ENCODE measurements around the gene MACROD2.

The MACROD2 gene

GRCh38 chr20:15848995-15849610 lies 1853.8 kb downstream of the MACROD2 start:
- DNase-seq (ENCODE audit: extremely low read depth, low read depth): no peak
- TF ChIP-seq, protein P1, sequence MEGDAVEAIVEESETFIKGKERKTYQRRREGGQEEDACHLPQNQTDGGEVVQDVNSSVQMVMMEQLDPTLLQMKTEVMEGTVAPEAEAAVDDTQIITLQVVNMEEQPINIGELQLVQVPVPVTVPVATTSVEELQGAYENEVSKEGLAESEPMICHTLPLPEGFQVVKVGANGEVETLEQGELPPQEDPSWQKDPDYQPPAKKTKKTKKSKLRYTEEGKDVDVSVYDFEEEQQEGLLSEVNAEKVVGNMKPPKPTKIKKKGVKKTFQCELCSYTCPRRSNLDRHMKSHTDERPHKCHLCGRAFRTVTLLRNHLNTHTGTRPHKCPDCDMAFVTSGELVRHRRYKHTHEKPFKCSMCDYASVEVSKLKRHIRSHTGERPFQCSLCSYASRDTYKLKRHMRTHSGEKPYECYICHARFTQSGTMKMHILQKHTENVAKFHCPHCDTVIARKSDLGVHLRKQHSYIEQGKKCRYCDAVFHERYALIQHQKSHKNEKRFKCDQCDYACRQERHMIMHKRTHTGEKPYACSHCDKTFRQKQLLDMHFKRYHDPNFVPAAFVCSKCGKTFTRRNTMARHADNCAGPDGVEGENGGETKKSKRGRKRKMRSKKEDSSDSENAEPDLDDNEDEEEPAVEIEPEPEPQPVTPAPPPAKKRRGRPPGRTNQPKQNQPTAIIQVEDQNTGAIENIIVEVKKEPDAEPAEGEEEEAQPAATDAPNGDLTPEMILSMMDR (IDR thresholded peaks at IDR 0.05; ENCODE audit: low read depth, low read length, missing control alignments): no peak
- no peak overlapping the region for H3K4me3 ChIP-seq (replicated peaks; ENCODE audit: low read depth, low read length)

DNA sequence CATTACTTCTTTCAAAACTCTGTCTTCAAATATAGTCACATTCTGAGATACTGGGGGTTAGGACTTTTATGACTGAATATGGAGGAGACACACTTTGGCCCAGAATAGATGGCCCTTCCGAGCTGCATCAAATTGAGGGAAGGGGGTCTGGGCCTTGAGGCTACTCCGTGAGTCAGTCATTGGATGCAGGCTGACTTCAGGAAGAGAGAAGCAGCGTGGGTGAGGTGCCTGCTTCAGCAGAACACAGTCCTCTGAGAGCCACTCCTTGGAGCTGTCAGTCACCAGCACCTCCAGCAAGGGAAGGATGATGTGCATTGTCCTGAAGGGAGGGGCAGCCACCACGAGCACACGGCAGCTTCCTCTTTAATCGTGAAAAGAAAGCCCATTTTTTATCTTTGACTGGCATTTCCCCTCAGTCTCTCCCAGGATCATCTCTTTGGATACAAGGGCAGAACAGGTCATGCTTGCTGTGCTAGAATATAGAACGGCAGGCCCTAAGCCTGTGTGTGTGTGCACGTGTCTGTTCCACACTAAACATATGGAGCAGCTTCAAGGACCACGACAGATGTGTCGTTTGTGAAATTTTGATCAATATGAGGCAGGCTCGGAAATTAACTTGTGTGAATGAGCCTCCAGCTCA lies 1856.4 kb downstream of the MACROD2 start:
- DNase-seq (ENCODE audit: extremely low read depth, low read depth): no peak
- TF ChIP-seq, protein P1 (IDR thresholded peaks at IDR 0.05; ENCODE audit: low read depth, low read length, missing control alignments): no peak
- H3K4me3 ChIP-seq (replicated peaks; ENCODE audit: low read depth, low read length): no peak overlapping the region

DNA sequence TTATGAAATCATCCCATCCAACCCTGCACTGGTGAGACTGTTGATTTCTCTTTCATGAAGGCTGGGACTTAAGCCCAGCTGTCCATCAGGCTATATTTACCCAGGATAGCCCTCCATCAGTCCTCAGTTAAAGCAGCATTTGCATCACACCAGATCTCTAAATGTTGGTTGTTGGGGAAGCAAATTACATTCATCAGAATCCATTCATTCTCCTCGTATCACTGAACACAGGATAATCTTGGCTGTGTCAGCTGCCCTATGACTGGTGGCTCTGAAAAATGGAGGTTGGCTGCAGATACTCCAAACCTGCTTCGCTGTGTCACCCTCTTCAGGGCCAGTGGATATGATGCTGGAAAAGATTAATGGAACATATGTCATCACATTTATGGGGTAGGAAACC lies 1859.6 kb downstream of the MACROD2 start:
- TF ChIP-seq, protein P1 (IDR thresholded peaks at IDR 0.05; ENCODE audit: low read depth, low read length, missing control alignments): no peak
- DNase-seq (ENCODE audit: extremely low read depth, low read depth): no peak

DNA sequence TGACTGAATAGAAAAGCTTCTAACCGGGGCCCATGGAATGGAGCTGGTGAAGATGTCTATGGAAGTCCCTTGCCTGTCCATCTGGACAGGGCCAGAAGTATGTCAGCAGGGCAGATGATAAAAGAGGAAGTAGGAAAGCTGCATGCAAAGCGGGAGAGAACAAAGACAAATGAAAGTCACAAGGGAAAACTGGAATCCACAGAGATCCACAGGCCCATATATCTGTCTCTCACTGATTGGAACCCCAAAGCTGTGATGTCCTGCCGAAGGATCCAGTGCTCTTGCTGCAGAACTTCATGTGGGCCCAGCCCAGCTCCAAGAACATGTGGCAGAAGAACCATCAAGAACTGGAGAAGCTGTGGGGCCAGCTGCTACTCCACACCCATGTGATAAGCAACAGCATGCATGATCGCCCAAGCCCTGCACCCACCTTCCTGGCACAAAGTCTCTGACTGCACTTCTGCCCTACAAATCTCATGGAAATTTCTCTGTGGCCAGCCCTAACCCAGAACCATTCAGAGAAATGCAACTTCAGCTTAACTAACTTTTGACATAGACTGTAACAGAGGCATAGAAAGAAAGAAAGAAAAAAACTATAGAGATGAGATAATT lies 1862.0 kb downstream of the MACROD2 start:
- DNase-seq (ENCODE audit: extremely low read depth, low read depth): no peak
- TF ChIP-seq, protein P1 (IDR thresholded peaks at IDR 0.05; ENCODE audit: low read depth, low read length, missing control alignments): no peak

More for the DNA sequence above, 1859.6 kb downstream of the MACROD2 start:
- H3K4me3 ChIP-seq (replicated peaks; ENCODE audit: low read depth, low read length): no peak overlapping the region

DNA sequence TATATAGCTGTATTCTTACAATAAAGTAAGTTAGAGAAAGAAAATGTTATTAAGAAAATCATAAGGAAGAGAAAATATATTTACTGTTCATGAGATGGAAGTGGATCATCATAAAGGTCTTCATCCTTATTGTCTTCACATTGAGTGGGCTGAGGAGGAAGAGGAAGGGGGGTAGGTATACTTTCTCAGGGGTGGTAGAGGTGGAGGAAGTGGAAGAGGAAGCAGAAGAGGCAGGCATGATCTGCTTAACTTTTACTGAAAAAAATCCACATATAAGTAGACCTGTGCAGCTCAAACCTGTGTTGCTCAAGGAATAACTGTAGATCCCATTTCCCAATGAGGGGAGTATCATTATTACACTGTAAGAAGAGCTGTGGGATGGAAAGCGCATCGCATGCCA lies 1863.7 kb downstream of the MACROD2 start:
- no peak overlapping the region for H3K4me3 ChIP-seq (replicated peaks; ENCODE audit: low read depth, low read length)
- TF ChIP-seq, protein P1 (IDR thresholded peaks at IDR 0.05; ENCODE audit: low read depth, low read length, missing control alignments): no peak
- DNase-seq (ENCODE audit: extremely low read depth, low read depth): no peak

More for the DNA sequence above, 1862.0 kb downstream of the MACROD2 start:
- H3K4me3 ChIP-seq (replicated peaks; ENCODE audit: low read depth, low read length): no peak overlapping the region

- TF ChIP-seq, protein P1 (IDR thresholded peaks at IDR 0.05; ENCODE audit: low read depth, low read length, missing control alignments): no peak
- H3K4me3 ChIP-seq (replicated peaks; ENCODE audit: low read depth, low read length): no peak overlapping the region
- no peak for DNase-seq (ENCODE audit: extremely low read depth, low read depth)
Observed at GRCh38 chr20:15860850-15861249, 1865.5 kb downstream of the MACROD2 start.

Measured in HFF-Myc (cell line).